GM10248 (cell line): ENCODE results near the gene OGDHL.

Experiments used
- CTCF ChIA-PET: fragments of 300-600 bp; sonication (Branson Sonifier 250); formaldehyde crosslinking; extraction: SDS; loops from one replicate; lab custom pipeline; 2021; ENCODE audit warnings: antibody characterized with exemption; lab: Yijun Ruan, JAX
- POLR2A ChIA-PET: fragments of 350-650 bp; sonication (Branson Sonifier 250); formaldehyde crosslinking; extraction: SDS; loops from one replicate; lab custom pipeline; 2020; ENCODE audit warnings: antibody characterized with exemption; lab: Yijun Ruan, JAX
- DNase-seq: peaks from one replicate; pipeline ENCODE4 v3.0.0; 2012; ENCODE audit errors: extremely low spot score
- TF ChIP-seq, protein P1 (sequence below): IDR thresholded peaks from 2 replicates; pipeline ENCODE4 v1.5.1; 2012; ENCODE audit warnings: mild to moderate bottlenecking, low read depth; ENCODE audit errors: extremely low read depth, missing control alignments, control extremely low read depth

The OGDHL gene

DNA sequence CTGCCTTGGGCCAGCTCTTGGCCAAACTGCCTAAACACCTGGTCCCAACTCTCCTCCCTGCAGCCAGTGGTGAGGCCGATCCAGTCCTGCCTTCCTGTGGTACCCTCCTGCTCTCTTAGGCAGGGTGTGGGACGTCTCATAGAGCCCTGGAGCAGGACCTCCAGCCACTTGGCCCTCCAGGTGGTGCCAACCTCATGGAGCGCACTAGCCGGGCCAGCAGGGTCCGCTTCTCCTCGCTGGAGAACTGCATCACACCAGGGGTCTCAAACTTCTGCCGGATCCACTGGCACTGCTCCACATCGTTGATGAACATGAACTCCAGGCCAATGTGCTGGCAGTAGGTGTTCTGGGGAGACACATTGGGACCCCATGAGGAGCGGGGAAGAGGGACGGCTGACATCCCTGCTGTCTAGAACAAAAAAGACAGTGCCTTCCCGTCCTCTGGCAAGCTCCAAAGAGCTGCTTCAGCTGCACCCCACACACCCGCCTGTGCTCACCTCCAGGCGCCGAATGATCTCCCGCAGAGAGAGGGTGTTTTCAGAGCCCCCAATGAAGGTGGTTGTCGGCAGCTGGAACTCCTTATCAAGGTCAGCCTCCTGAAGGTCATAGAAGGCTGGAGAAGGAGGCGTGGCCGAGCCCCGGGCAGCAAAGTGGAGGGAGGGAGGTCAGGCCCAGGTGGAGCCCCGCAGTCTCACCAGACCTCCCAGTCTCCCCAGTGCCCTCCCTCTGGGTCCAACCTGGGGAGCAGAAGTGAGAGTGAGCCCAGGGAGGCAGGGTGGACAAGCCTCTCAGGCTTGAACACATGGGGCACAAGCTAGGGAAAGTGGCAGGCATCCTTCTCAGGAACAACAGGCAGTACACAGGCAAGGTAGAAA is 10.2 kb downstream of the OGDHL start:
- ChIA-PET POLR2A (no interaction called here), CTCF (no interaction called here)
- TF ChIP-seq, protein P1, sequence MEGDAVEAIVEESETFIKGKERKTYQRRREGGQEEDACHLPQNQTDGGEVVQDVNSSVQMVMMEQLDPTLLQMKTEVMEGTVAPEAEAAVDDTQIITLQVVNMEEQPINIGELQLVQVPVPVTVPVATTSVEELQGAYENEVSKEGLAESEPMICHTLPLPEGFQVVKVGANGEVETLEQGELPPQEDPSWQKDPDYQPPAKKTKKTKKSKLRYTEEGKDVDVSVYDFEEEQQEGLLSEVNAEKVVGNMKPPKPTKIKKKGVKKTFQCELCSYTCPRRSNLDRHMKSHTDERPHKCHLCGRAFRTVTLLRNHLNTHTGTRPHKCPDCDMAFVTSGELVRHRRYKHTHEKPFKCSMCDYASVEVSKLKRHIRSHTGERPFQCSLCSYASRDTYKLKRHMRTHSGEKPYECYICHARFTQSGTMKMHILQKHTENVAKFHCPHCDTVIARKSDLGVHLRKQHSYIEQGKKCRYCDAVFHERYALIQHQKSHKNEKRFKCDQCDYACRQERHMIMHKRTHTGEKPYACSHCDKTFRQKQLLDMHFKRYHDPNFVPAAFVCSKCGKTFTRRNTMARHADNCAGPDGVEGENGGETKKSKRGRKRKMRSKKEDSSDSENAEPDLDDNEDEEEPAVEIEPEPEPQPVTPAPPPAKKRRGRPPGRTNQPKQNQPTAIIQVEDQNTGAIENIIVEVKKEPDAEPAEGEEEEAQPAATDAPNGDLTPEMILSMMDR = no peak
- DNase-seq = no peak

DNA sequence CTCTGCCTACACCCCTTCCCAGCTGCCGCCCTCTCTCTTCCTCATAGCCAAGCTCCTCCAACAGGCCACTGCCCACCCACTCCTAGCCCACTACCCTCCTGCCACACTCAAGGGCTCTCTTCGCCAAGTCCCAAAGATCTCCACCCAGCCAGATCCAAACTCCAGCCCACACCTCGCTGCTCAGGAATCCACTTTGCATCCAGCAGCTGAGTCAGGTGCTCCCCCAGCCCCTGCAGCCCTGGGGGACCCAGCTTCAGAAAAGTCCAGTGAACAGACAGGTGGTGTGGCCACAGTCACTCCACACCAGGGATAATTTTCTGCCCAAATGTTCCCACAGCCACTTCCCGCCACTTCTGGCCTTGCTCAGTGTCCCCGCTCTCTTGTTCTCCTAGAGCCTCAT is 10.9 kb downstream of the OGDHL start:
- ChIA-PET CTCF (no interaction called here), POLR2A (no interaction called here)
- DNase-seq = no peak
- TF ChIP-seq, protein P1 = no peak

DNA sequence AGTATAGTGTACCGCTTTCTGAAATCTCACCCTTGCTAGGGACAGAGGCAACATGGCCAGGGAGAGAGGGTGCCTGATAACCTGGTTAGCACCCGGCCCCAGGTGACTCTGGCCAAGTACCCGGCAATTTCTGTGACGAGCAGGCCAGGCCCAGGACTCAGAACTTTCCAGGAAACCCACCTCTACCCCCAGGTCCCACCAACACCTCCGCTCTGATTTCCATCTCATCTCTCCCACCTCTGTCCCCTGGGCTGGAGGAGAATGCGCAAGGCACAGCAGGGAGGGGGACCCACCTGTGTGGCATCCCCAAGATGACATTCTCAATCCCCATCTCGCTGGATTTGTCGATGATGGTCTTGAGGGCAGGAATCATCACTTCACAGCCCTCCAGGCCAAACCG is 11.6 kb downstream of the OGDHL start:
- ChIA-PET POLR2A (no interaction called here), CTCF (no interaction called here)
- DNase-seq = peak; percentile 13
- TF ChIP-seq, protein P1 = no peak

DNA sequence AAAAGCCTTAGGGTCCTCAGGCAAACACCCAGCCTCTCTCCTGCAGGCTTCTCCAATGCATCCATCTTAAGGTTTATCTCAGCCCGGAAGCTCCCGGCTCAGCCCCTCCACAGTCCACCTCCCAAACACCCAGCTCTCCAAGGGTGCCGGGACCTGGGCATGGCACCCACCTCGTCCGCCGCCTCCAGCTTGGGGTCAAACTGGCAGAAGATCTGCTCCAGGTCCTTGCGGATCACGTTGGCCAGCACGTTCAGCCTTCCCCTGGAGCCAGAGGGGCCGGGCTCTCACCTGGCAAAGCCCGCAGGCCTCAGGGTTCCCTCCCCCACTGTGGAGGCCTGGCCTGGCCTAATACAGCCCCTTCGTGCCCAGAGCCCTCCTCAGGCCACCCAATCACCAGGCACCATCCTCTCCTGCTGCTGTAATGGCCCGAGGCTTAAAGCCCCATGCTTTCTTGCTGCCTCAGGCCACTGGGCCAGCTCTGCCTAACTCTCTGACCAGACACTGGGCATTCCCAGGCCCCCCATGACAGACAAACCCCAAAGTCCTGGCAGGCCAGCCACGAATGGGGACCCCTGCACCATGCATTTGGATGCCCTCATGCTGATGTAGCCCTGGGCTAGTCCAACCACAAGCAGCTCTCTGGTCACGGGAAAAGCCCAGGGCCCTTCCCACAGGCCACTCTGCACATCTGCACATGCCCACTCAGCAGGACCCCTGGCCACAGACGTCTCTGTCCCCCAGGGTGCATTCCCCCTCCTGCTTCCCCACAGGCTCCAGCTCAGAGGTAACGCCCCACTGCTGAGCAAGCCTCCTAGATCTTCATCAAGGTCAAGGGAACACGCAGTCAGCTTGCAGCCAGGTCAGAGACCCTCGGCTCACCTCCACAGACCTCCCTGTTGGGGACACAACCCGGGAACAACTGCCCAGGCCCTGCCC is 12.3 kb downstream of the OGDHL start:
- TF ChIP-seq, protein P1 = no peak
- CTCF ChIA-PET = no interaction called here
- peak; percentile 18 for DNase-seq
- POLR2A ChIA-PET = no interaction called here

DNA sequence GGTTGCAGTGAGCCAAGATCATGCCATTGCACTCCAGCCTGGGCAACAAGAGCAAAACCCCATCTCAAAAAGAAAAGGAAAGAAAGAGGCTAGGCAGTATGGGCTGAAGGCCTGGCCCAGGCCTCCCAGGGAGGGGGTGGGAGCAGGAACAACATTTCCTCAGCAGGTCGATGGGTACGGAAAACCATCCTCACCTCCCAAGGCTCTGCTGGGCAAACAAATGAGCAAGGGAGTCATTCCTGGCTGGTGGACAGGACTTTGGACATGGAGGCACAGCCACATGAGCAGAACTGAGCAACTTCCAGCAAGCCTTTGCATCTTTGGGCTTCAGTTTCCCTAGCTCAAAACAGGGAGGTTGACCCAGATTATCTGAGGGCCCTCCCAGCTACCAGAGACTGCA is 13.0 kb downstream of the OGDHL start:
- peak; percentile 12 for DNase-seq
- TF ChIP-seq, protein P1 = no peak
- CTCF ChIA-PET = no interaction called here
- POLR2A ChIA-PET = no interaction called here

DNA sequence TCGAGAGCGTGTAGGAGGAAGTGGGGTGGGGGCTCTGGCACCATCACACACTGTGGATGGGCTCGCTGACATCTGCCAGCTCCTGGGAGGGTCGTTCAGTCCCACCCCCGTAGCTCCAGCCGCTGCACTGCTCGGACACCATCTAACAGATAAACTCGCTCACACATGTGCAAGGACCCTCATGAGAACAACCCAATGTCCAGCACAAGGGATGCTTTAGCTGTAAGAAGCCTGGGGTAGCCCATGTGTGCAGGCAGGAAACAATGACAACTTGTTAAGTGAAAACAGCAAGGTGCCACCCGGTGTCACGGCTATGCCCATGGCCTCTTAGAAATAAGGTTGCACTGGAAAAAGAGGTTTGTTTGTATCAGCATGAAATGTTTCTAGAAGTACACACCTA is 14.1 kb downstream of the OGDHL start:
- POLR2A ChIA-PET = no interaction called here
- DNase-seq = no peak
- TF ChIP-seq, protein P1 = no peak
- CTCF ChIA-PET = no interaction called here
